ENCODE measurements around the gene TJP2.

TJP2 gene

GRCh38 chr9:69215774-69216485 lies 41.9 kb downstream of the TJP2 start:
- TF ChIP-seq CTCF (IDR thresholded peaks at IDR 0.05; ENCODE audit: unreplicated experiment in 3 of 3) = no peak
- Mint-ChIP-seq H3K27ac (peak overlapping the region in 1 of 3 experiments; percentile 71), H3K9me3 (no peaks in the 10 kb centered on the region), H3K36me3 (ENCODE audit: low read depth) (peaks cover 18% of the 10 kb centered on the region), H3K27me3 (ENCODE audit: low read depth) (no peaks in the 10 kb centered on the region), H3K4me1 (no peaks in the 10 kb centered on the region), H3K4me3 (no peak overlapping the region)

GRCh38 chr9:69218166-69218565 lies 44.1 kb downstream of the TJP2 start:
- no peak overlapping the region for H3K4me3 Mint-ChIP-seq
- no peak overlapping the region for H3K27ac Mint-ChIP-seq
- H3K4me1 Mint-ChIP-seq = no peaks in the 10 kb centered on the region
- no peak for TF ChIP-seq CTCF (IDR thresholded peaks at IDR 0.05; ENCODE audit: unreplicated experiment in 3 of 3)
- H3K9me3 Mint-ChIP-seq = no peaks in the 10 kb centered on the region
- H3K36me3 Mint-ChIP-seq (ENCODE audit: low read depth) = peaks cover 18% of the 10 kb centered on the region
- no peaks in the 10 kb centered on the region for H3K27me3 Mint-ChIP-seq (ENCODE audit: low read depth)

- TF ChIP-seq CTCF (IDR thresholded peaks at IDR 0.05; ENCODE audit: unreplicated experiment in 3 of 3) = no peak
- Mint-ChIP-seq H3K9me3 (no peaks in the 10 kb centered on the region), H3K4me1 (no peaks in the 10 kb centered on the region), H3K36me3 (ENCODE audit: low read depth) (peaks cover 24% of the 10 kb centered on the region), H3K27me3 (ENCODE audit: low read depth) (no peaks in the 10 kb centered on the region), H3K4me3 (no peak overlapping the region), H3K27ac (no peak overlapping the region)
Observed at GRCh38 chr9:69221036-69221435, 47.0 kb downstream of the TJP2 start.

- Mint-ChIP-seq H3K36me3 (ENCODE audit: low read depth) (peaks cover 25% of the 10 kb centered on the region), H3K9me3 (no peaks in the 10 kb centered on the region), H3K4me3 (no peak overlapping the region), H3K27me3 (ENCODE audit: low read depth) (no peaks in the 10 kb centered on the region), H3K27ac (no peak overlapping the region), H3K4me1 (no peaks in the 10 kb centered on the region)
- TF ChIP-seq CTCF (IDR thresholded peaks at IDR 0.05; ENCODE audit: unreplicated experiment in 3 of 3) = no peak
Observed at GRCh38 chr9:69222970-69223369, 48.9 kb downstream of the TJP2 start.

- Mint-ChIP-seq H3K9me3 (no peaks in the 10 kb centered on the region), H3K27ac (no peak overlapping the region), H3K27me3 (ENCODE audit: low read depth) (no peaks in the 10 kb centered on the region), H3K4me1 (no peaks in the 10 kb centered on the region), H3K36me3 (ENCODE audit: low read depth) (peaks cover 24% of the 10 kb centered on the region), H3K4me3 (no peak overlapping the region)
- TF ChIP-seq CTCF (IDR thresholded peaks at IDR 0.05; ENCODE audit: unreplicated experiment in 3 of 3) = peak; percentile 63 to 68 (median 66)
Observed at GRCh38 chr9:69223605-69224004, 49.5 kb downstream of the TJP2 start.

- Mint-ChIP-seq H3K27me3 (ENCODE audit: low read depth) (no peaks in the 10 kb centered on the region), H3K4me3 (no peak overlapping the region), H3K4me1 (no peaks in the 10 kb centered on the region), H3K9me3 (no peaks in the 10 kb centered on the region), H3K27ac (no peak overlapping the region), H3K36me3 (ENCODE audit: low read depth) (peaks cover 27% of the 10 kb centered on the region)
- TF ChIP-seq CTCF (IDR thresholded peaks at IDR 0.05; ENCODE audit: unreplicated experiment in 3 of 3) = no peak
Observed at GRCh38 chr9:69229367-69229766, 55.3 kb downstream of the TJP2 start.

Measured in nephron (organoid).